ENCODE measurements around the gene SCARB1. TPM values are rescaled to one million over a fixed set of nuclear protein-coding genes. Genes with fewer than 3 reads are reported as not detected.

SCARB1 gene
- total and polyA plus RNA-seq, 2 donors (not counting 3 experiments of a cell fraction or from before 2014, with no cell fraction given), result 125 to 141 TPM

DNA sequence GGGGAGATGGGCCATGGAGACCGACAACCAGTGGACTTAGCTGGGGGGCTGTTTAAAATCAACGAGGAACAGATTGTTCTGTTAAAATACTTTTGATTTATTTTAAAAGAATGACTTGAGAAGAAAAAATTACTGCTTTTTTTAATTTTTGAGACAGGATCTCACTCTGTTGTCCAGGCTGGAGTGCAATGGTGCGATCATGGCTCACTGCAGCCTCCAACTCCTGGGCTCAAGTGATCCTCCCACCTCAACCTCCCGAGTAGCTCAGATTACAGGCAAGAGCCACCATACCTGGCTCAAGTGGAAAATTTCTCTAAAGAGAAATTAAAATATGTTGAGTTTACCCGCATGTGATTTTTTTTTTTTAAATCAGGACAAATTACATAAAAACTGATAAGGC, 80.6 kb downstream of the SCARB1 start:
- Histone ChIP-seq H3K27me3 (ENCODE audit: control insufficient read depth in 2 of 2, insufficient read depth in 2 of 2, low read length in 2 of 2) (no peaks in the 10 kb centered on the region), H3K4me1 (ENCODE audit: control insufficient read depth, extremely low read depth, insufficient read depth, low read length) (no peaks in the 10 kb centered on the region), H3K4me2 (ENCODE audit: insufficient read depth, low read length) (no peak overlapping the region), H2AFZ (ENCODE audit: low read depth, low read length) (no peak overlapping the region), H3K36me3 (ENCODE audit: control insufficient read depth in 2 of 2, extremely low read depth in 1 of 2, insufficient read depth in 2 of 2, low read length in 2 of 2) (peaks cover 2 to 5% of the 10 kb centered on the region in 2 experiments), H3K9me3 (replicated peaks; ENCODE audit: control insufficient read depth, insufficient read depth, low read length) (no peaks in the 10 kb centered on the region), H4K20me1 (replicated peaks; ENCODE audit: control insufficient read depth, extremely low read depth, insufficient read depth, low read length) (no peaks in the 10 kb centered on the region), H3K9ac (replicated peaks; ENCODE audit: extremely low read depth, insufficient read depth, low read length) (no peak overlapping the region), H3K4me3 (replicated peaks in 1 of 3; ENCODE audit: insufficient read depth in 1 of 3, low read depth in 1 of 3, low read length in 3 of 3) (no peak overlapping the region), H3K27ac (ENCODE audit: insufficient read depth, low read depth, low read length) (no peak overlapping the region), H3K9me1 (replicated peaks; ENCODE audit: control insufficient read depth, extremely low read depth, insufficient read depth, low read length) (no peaks in the 10 kb centered on the region), H3K79me2 (ENCODE audit: control insufficient read depth, insufficient read depth, low read length) (no peaks in the 10 kb centered on the region)
- DNase-seq (ENCODE audit: low read depth, low spot score) (no peak), FAIRE-seq (no peak)
- CTCF ChIA-PET, result no interaction called here
- POLR2A ChIA-PET, result no interaction called here
- BruUV-seq (replicated peaks), result no TSS peak
- no peak for TF ChIP-seq MYC (IDR thresholded peaks at IDR 0.05; ENCODE audit: low read depth, low read length)
- no peak for TF ChIP-seq POLR2A (IDR thresholded peaks at IDR 0.05; ENCODE audit: low read depth, low read length)
- no peak for TF ChIP-seq EZH2 (IDR thresholded peaks at IDR 0.05; ENCODE audit: borderline replicate concordance, low read depth, low read length, severe bottlenecking)
- TF ChIP-seq POLR2AphosphoS5 (IDR thresholded peaks at IDR 0.05; ENCODE audit: insufficient read depth, low read depth, low read length), result no peak
- TF ChIP-seq, protein P1, sequence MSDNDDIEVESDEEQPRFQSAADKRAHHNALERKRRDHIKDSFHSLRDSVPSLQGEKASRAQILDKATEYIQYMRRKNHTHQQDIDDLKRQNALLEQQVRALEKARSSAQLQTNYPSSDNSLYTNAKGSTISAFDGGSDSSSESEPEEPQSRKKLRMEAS (IDR thresholded peaks at IDR 0.05; ENCODE audit: insufficient read depth, insufficient read length), result no peak
- TF ChIP-seq GATA2 (IDR thresholded peaks at IDR 0.05; ENCODE audit: insufficient read depth, insufficient read length, low read depth, low read length), result no peak
- TF ChIP-seq, protein P2, sequence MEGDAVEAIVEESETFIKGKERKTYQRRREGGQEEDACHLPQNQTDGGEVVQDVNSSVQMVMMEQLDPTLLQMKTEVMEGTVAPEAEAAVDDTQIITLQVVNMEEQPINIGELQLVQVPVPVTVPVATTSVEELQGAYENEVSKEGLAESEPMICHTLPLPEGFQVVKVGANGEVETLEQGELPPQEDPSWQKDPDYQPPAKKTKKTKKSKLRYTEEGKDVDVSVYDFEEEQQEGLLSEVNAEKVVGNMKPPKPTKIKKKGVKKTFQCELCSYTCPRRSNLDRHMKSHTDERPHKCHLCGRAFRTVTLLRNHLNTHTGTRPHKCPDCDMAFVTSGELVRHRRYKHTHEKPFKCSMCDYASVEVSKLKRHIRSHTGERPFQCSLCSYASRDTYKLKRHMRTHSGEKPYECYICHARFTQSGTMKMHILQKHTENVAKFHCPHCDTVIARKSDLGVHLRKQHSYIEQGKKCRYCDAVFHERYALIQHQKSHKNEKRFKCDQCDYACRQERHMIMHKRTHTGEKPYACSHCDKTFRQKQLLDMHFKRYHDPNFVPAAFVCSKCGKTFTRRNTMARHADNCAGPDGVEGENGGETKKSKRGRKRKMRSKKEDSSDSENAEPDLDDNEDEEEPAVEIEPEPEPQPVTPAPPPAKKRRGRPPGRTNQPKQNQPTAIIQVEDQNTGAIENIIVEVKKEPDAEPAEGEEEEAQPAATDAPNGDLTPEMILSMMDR (IDR thresholded peaks at IDR 0.05; ENCODE audit: extremely low read depth in 1 of 2, insufficient read depth in 1 of 2, low read depth in 1 of 2, low read length in 2 of 2), result no peak
- TF ChIP-seq JUN (IDR thresholded peaks at IDR 0.05; ENCODE audit: borderline replicate concordance, insufficient read depth, insufficient read length, low read depth), result no peak
- no peak for TF ChIP-seq FOS (IDR thresholded peaks at IDR 0.05; ENCODE audit: borderline replicate concordance, insufficient read depth, low read length)
- dilution Hi-C loops (cut with MboI; ENCODE audit: extremely low pct_ligation_motif_present, low sequenced_read_pairs), result no loop called here
- intact Hi-C loops (cut with micrococcal nuclease), result no loop called here
